22Rv1 (cell line): ENCODE measurements around the gene ZDHHC8.

Experiments
- H3K27ac ChIP-seq: fragments of 450-650 bp; 2 replicates; pipeline ENCODE4 v1.5.1; 2017
- CTCF ChIP-seq: fragments of 450-650 bp; IDR thresholded peaks from 2 replicates; pipeline ENCODE4 v1.5.1; 2017; ENCODE audit warnings: mild to moderate bottlenecking
- ZFX ChIP-seq: fragments of 450-650 bp; IDR thresholded peaks from 2 replicates; pipeline ENCODE4 v1.6.1; 2017; ENCODE audit warnings: antibody characterized with exemption, borderline replicate concordance

The ZDHHC8 gene

GRCh38 chr22:20160041-20160440 is 28.4 kb downstream of the ZDHHC8 start:
- no peak for TF ChIP-seq ZFX
- no peak for TF ChIP-seq CTCF
- no peak overlapping the region for H3K27ac ChIP-seq

- no peak overlapping the region for H3K27ac ChIP-seq
- TF ChIP-seq ZFX = no peak
- TF ChIP-seq CTCF = no peak
Measured at GRCh38 chr22:20164863-20165262, 33.3 kb downstream of the ZDHHC8 start.

- no peak overlapping the region for H3K27ac ChIP-seq
Measured at GRCh38 chr22:20165421-20165820, 33.8 kb downstream of the ZDHHC8 start.

GRCh38 chr22:20165913-20166312 is 34.3 kb downstream of the ZDHHC8 start:
- TF ChIP-seq CTCF = no peak
- no peak for TF ChIP-seq ZFX
- no peak overlapping the region for H3K27ac ChIP-seq

More at GRCh38 chr22:20165421-20165820, 33.8 kb downstream of the ZDHHC8 start:
- TF ChIP-seq ZFX (no peak), CTCF (no peak)

- TF ChIP-seq ZFX (no peak), CTCF (no peak)
- H3K27ac ChIP-seq = no peak overlapping the region
Measured at GRCh38 chr22:20166703-20167102, 35.1 kb downstream of the ZDHHC8 start.

GRCh38 chr22:20167643-20168322 is 36.2 kb downstream of the ZDHHC8 start:
- H3K27ac ChIP-seq = no peak overlapping the region
- TF ChIP-seq CTCF (no peak), ZFX (no peak)

- no peak overlapping the region for H3K27ac ChIP-seq
- TF ChIP-seq CTCF (no peak), ZFX (no peak)
Measured at GRCh38 chr22:20169253-20169822, 37.7 kb downstream of the ZDHHC8 start.
